H1 (cell line): Measurements from ENCODE around the gene RAB35. TPM values are rescaled to one million over a fixed set of nuclear protein-coding genes. Genes with fewer than 3 reads are reported as not detected.

Experiments
- CHD1 ChIP-seq: IDR thresholded peaks from 2 replicates; pipeline ENCODE4 v1.6.1; 2012; ENCODE audit warnings: low read depth, low read length, improper control_type of control experiment
- polyA plus RNA-seq, 7 experiments: library from polyadenylated mRNA; depleted of rRNA in 3 of 7; stranded (reverse) in 5 of 7; unstranded in 2 of 7; fragments of >200 nt in 5 of 7; fragments of 200-250 nt in 2 of 7; gene quantifications; 1 replicate in 5 of 7; 2 replicates in 1 of 7; 4 replicates in 1 of 7; pipeline versions ENCODE4 v1.2.1 to v1.2.3, GENCODE V29; 2011 to 2013; ENCODE audit warnings: missing spikeins in 2 of 7, mixed read lengths in 2 of 7
- total RNA-seq: library from RNA; stranded (reverse); fragmentation: NEBNext Ultra II Directional; extraction: Animal tissue kit (Norgen Biotek cat#: 25700); gene quantifications from 2 replicates; pipeline ENCODE4 v1.2.1, GENCODE V29; 2021
- TF ChIP-seq, protein P1 (sequence below): fragments of 300-600 bp; sonication (generic); IDR thresholded peaks from 2 replicates; pipeline ENCODE4 v1.7.1; 2012; ENCODE audit warnings: low read length, moderate library complexity, mild to moderate bottlenecking, inconsistent platforms; ENCODE audit not compliant: insufficient replicate concordance

Gene RAB35
- total and polyA plus RNA-seq, 2 of the 8 experiments (the other 6 are each of a cell fraction or from before 2014, with no cell fraction given), result 33.4 to 39.0 TPM

DNA sequence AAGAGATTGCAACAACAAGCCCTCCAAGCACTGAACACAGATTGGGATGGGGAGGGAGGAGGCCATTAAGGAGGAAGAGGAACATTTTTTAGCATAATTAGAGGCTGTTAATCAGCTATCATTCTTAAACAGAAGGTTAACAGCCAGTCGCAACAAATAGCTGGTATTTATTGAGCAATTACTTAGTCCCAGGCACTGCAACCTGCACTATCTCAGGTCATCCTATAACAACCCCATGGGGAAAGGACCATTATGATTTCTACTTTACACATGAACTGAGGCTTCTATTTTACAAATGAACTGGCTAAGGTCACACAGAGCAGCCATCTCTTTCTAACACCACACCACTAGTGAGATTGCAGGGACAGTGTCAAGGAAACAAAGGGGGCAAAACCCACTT, 10.4 kb downstream of the RAB35 start (continued):
- TF ChIP-seq, protein P1, sequence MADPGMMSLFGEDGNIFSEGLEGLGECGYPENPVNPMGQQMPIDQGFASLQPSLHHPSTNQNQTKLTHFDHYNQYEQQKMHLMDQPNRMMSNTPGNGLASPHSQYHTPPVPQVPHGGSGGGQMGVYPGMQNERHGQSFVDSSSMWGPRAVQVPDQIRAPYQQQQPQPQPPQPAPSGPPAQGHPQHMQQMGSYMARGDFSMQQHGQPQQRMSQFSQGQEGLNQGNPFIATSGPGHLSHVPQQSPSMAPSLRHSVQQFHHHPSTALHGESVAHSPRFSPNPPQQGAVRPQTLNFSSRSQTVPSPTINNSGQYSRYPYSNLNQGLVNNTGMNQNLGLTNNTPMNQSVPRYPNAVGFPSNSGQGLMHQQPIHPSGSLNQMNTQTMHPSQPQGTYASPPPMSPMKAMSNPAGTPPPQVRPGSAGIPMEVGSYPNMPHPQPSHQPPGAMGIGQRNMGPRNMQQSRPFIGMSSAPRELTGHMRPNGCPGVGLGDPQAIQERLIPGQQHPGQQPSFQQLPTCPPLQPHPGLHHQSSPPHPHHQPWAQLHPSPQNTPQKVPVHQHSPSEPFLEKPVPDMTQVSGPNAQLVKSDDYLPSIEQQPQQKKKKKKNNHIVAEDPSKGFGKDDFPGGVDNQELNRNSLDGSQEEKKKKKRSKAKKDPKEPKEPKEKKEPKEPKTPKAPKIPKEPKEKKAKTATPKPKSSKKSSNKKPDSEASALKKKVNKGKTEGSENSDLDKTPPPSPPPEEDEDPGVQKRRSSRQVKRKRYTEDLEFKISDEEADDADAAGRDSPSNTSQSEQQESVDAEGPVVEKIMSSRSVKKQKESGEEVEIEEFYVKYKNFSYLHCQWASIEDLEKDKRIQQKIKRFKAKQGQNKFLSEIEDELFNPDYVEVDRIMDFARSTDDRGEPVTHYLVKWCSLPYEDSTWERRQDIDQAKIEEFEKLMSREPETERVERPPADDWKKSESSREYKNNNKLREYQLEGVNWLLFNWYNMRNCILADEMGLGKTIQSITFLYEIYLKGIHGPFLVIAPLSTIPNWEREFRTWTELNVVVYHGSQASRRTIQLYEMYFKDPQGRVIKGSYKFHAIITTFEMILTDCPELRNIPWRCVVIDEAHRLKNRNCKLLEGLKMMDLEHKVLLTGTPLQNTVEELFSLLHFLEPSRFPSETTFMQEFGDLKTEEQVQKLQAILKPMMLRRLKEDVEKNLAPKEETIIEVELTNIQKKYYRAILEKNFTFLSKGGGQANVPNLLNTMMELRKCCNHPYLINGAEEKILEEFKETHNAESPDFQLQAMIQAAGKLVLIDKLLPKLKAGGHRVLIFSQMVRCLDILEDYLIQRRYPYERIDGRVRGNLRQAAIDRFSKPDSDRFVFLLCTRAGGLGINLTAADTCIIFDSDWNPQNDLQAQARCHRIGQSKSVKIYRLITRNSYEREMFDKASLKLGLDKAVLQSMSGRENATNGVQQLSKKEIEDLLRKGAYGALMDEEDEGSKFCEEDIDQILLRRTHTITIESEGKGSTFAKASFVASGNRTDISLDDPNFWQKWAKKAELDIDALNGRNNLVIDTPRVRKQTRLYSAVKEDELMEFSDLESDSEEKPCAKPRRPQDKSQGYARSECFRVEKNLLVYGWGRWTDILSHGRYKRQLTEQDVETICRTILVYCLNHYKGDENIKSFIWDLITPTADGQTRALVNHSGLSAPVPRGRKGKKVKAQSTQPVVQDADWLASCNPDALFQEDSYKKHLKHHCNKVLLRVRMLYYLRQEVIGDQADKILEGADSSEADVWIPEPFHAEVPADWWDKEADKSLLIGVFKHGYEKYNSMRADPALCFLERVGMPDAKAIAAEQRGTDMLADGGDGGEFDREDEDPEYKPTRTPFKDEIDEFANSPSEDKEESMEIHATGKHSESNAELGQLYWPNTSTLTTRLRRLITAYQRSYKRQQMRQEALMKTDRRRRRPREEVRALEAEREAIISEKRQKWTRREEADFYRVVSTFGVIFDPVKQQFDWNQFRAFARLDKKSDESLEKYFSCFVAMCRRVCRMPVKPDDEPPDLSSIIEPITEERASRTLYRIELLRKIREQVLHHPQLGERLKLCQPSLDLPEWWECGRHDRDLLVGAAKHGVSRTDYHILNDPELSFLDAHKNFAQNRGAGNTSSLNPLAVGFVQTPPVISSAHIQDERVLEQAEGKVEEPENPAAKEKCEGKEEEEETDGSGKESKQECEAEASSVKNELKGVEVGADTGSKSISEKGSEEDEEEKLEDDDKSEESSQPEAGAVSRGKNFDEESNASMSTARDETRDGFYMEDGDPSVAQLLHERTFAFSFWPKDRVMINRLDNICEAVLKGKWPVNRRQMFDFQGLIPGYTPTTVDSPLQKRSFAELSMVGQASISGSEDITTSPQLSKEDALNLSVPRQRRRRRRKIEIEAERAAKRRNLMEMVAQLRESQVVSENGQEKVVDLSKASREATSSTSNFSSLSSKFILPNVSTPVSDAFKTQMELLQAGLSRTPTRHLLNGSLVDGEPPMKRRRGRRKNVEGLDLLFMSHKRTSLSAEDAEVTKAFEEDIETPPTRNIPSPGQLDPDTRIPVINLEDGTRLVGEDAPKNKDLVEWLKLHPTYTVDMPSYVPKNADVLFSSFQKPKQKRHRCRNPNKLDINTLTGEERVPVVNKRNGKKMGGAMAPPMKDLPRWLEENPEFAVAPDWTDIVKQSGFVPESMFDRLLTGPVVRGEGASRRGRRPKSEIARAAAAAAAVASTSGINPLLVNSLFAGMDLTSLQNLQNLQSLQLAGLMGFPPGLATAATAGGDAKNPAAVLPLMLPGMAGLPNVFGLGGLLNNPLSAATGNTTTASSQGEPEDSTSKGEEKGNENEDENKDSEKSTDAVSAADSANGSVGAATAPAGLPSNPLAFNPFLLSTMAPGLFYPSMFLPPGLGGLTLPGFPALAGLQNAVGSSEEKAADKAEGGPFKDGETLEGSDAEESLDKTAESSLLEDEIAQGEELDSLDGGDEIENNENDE, result no peak
- TF ChIP-seq CHD1, result no peak
